HG03378 (cell line): ENCODE measurements around the gene KMT2B.

Experiments
- ATAC-seq: cut with Tn5 transposase; IDR thresholded peaks from one replicate; pipeline ENCODE4 v1.9.1; 2021; ENCODE audit warnings: mild to moderate bottlenecking, moderate library complexity; ENCODE audit not compliant: unreplicated experiment

KMT2B gene

GRCh38 chr19:35727053-35727955 lies 9.5 kb downstream of the KMT2B start:
- no peak for ATAC-seq

DNA sequence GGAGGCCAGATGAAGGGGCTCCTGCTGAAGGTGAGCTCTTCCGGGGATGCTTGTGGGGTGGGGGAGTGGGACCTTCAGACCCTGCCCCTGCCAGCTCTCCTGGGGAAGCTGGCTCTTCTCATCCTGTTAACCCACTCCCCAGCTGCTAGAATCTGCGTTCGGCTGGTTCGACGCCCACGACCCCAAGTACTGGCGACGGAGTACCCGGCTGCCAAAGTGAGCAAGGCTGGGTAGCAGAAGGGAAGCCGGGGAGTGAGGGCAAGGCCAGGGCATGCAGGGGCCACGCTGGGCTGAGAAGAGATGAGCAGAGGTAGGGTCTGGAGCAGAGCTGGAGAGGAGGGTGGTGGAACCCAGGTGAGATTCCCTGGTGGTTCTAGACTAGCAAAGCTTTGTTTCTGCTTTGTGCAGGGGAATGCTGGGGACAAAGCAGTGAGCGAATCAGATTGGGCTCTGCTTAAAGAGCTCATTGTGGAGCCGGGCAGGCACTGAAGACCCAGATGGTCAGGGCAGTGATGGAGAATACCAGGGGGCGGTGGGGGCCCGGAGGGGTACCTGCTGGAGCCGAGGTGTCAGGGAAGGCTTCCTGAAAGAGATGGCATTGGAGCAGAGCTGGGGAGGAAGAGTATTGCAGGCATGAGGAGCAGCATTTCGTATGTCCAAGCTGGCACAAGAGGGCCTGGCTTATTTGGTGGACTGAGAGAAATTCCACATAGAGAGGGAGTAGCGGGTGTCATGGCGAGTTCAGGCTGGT lies 10.3 kb downstream of the KMT2B start:
- no peak for ATAC-seq

DNA sequence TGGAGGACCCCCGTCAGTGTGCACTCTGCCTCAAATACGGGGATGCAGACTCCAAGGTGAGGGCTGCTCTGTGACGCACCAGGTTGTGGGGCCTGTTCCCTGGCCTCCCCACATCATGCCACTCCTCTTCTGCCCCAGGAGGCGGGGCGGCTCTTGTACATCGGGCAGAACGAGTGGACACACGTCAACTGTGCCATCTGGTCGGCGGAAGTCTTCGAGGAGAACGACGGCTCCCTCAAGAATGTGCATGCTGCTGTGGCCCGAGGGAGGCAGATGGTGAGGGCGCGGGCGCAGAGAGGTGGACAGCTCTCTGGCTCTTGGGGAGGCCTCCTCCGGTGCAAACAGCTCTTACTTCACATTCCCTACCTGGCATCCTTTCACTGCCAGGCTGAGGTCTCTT lies 11.2 kb downstream of the KMT2B start:
- no peak for ATAC-seq

GRCh38 chr19:35729763-35730162 lies 12.0 kb downstream of the KMT2B start:
- ATAC-seq: no peak

DNA sequence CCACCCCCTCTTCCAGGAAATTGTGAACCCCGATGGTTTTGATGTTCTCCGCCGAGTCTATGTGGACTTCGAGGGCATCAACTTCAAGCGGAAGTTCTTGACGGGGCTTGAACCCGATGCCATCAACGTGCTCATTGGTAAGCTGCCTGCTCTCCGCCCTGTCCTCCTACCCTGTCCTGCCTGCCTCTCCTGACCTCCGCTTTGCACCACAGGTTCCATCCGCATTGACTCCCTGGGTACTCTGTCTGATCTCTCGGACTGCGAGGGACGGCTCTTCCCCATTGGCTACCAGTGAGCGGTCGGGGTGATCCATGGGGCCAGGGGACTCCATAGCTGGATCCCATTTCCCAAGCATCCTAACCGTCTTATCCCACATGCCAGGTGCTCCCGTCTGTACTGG lies 12.5 kb downstream of the KMT2B start:
- ATAC-seq: no peak

DNA sequence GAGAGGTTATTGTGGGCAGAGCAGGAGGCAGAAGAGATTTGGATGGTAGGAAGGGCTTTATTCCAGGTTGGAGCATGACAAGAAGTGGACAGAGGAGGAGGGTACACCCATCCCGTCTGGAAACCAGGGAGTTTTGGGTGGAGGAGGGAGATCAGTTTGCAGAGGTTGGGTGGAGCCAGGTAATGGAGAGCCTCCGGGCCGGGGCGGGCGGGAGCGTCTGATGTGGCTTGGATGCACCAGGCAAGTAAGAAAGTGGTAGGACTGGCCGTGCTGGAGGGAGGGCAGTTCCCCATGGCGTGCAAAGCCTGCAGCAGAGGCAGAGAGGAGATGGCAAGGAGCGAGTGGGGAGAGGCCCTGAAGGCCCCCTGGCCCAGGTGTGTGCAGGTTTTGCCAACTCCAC lies 13.6 kb downstream of the KMT2B start:
- ATAC-seq: no peak

- no peak for ATAC-seq
These were observed 14.1 kb downstream of the KMT2B start for GRCh38 chr19:35731779-35732405.

GRCh38 chr19:35732540-35733179 lies 14.9 kb downstream of the KMT2B start:
- ATAC-seq: no peak

GRCh38 chr19:35733180-35734125 lies 15.7 kb downstream of the KMT2B start:
- no peak for ATAC-seq

DNA sequence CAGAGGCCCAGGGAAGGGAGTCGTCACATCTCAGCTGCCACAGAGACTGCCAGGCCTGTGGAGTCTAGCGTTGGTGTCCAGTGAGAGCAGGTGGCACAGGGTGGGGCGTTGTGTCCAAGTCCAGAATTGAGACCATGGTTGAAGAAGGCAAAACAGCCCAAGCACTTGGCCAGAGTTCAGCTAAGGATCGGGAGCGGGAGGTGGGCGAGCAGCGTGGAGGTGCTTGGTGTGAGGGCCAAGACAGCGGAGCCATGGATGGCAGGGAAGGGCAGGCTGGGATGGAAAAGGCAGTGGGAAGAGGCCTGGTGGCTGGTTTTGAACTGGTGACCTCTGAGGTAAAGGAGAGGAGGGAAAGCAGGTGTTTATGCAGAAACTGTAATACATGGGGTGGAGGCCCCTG lies 16.5 kb downstream of the KMT2B start:
- no peak for ATAC-seq

- no peak for ATAC-seq
These were observed 17.1 kb downstream of the KMT2B start for GRCh38 chr19:35734889-35735288.

DNA sequence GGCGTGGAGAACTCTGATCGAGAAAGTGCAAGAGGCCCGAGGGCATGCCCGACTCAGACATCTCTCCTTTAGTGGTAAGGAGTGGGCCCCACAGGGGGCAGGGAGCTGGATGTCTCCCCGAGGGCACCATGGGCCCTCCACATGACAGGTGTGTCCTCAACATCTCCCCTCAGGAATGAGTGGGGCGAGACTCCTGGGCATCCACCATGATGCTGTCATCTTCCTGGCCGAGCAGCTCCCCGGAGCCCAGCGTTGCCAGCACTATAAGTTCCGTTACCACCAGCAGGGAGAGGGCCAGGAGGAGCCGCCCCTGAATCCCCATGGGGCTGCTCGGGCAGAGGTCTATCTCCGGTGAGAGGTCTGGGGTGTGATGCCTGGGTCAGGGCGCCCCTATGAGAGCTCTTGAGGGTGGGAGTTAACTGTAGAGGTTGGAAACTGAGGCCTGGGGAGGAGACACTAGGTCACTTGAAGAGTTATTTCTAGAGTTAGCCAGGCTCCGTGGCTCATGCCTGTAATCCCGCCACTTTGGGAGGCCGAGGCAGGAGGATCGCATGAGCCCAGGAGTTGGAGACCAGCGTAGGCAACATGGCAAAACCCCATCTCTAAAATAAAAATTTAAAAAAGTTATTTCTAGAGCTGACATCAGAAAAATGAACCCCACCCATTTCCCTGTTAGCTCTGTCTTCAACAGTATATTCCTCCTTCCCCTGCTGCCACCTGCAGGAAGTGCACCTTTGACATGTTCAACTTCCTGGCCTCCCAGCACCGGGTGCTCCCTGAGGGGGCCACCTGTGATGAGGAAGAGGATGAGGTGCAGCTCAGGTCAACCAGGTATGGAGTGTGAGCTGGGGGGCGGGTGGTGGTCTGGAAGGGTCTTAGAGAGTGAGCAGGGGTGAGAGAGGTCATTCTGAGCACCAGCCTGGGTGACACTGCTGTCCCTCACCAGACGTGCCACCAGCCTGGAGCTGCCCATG lies 19.4 kb downstream of the KMT2B start:
- no peak for ATAC-seq

- no peak for ATAC-seq
These were observed 20.5 kb downstream of the KMT2B start for GRCh38 chr19:35738021-35738886.

GRCh38 chr19:35738887-35739229 lies 21.1 kb downstream of the KMT2B start:
- ATAC-seq: no peak

DNA sequence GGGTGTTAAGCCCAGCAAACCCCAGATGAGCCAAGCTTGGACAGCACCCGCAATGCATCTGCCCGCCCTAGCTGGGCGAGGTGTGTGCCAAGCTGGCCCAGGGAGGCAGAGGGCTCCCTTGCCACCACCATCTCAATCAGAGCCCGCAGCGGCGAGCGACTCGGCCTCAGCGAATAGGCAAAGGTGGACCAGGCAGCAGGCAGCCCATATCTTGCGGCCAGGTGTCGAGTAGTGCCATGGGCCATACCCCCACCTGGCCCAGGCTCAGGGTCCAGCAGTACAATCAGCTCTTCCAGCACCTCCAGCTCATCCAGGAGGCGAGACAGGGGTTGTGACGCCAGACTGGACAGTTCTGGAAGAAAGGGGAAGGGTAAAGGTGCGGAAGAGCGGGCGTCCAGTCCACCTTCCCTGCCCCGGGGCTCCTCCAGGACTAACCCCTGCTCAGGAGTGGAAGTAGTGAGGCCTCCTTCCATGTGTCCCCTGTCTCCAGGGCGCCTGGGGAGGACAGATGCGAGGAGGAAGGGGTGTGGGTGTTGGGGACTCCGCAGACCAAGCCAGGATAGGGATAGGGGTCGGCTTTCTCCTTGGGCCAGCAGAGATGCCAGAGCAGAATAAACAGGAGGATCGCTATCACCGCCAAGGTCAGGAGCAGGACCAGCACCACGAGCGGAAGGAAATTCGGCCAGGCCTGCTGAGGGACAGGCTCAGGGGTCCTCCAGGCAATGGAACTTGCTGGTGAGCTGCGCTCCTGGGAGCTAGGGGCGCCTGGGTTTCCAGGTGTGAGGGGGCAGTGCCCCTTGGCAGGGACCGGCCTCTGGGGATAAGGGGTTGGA lies 21.7 kb downstream of the KMT2B start:
- no peak for ATAC-seq

- ATAC-seq: no peak
These were observed 22.3 kb downstream of the KMT2B start for GRCh38 chr19:35740108-35740422.

- ATAC-seq: peak; percentile 37
These were observed 22.8 kb downstream of the KMT2B start for GRCh38 chr19:35740423-35741202.
